ENCODE data around the gene C9orf72.
"Not testable (repeated sequence)": the region's sequence is repeated elsewhere in the genome, so short reads cannot be mapped to it uniquely, and the experiment has no call there.

Gene C9orf72, protein sequence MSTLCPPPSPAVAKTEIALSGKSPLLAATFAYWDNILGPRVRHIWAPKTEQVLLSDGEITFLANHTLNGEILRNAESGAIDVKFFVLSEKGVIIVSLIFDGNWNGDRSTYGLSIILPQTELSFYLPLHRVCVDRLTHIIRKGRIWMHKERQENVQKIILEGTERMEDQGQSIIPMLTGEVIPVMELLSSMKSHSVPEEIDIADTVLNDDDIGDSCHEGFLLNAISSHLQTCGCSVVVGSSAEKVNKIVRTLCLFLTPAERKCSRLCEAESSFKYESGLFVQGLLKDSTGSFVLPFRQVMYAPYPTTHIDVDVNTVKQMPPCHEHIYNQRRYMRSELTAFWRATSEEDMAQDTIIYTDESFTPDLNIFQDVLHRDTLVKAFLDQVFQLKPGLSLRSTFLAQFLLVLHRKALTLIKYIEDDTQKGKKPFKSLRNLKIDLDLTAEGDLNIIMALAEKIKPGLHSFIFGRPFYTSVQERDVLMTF

DNA sequence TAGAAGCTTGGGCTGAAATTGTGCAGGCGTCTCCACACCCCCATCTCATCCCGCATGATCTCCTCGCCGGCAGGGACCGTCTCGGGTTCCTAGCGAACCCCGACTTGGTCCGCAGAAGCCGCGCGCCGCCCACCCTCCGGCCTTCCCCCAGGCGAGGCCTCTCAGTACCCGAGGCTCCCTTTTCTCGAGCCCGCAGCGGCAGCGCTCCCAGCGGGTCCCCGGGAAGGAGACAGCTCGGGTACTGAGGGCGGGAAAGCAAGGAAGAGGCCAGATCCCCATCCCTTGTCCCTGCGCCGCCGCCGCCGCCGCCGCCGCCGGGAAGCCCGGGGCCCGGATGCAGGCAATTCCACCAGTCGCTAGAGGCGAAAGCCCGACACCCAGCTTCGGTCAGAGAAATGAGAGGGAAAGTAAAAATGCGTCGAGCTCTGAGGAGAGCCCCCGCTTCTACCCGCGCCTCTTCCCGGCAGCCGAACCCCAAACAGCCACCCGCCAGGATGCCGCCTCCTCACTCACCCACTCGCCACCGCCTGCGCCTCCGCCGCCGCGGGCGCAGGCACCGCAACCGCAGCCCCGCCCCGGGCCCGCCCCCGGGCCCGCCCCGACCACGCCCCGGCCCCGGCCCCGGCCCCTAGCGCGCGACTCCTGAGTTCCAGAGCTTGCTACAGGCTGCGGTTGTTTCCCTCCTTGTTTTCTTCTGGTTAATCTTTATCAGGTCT is at the start of gene C9orf72:
Gene C9orf72, minus strand, starts transcription at position 564 of the 716 bp plus-strand sequence. CDS start 6,361 bp downstream, outside the sequence.
- H3K4me3 Mint-ChIP-seq, result peak within 1 kb of the TSS; percentile 94
- ATAC-seq, result peak; percentile 93
- H3K4me1 Mint-ChIP-seq, result peaks cover 29% of the 10 kb centered on the region
- H3K9me3 Mint-ChIP-seq, result peaks cover 2% of the 10 kb centered on the region
- no peaks in the 10 kb centered on the region for H3K27me3 Mint-ChIP-seq
- H3K27ac Mint-ChIP-seq, result peak within 1 kb of the TSS; percentile 99
- H3K36me3 Mint-ChIP-seq, result peaks cover 2% of the 10 kb centered on the region

DNA sequence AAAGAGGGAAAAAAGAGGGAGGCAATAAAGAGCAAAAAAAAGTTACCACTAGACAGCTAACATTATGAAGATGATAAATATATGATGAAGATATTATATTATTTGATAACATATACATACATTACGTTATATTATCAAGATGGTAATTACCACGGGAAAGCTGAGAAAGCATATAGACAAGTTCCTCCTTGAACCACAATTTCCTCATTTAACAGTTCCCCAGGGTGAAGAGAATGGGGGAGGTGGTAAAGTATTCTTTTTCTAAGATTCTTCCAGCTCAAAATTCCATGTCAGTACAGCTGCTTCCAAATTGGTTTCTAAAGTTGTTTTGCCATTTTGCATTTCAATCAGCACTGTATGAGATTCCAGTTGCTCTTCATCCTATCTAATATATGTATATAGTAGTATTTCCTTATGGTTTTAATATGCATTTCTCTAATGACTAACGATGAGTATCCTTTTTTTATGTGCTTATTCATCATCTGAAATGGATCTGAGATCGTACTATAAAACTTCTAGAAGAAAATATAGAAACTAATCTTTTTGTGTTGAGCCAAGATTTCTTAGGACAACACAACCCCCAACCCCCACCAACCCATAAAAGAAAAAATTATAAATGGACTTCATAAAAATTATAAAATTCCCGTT is 49.5 kb upstream of the C9orf72 start:
- no peaks in the 10 kb centered on the region for H3K36me3 Mint-ChIP-seq
- no peak for ATAC-seq
- no peak overlapping the region for H3K27ac Mint-ChIP-seq
- peaks cover 7% of the 10 kb centered on the region for H3K4me1 Mint-ChIP-seq
- peaks cover 25% of the 10 kb centered on the region for H3K27me3 Mint-ChIP-seq
- no peak overlapping the region for H3K4me3 Mint-ChIP-seq
- no peaks in the 10 kb centered on the region for H3K9me3 Mint-ChIP-seq

DNA sequence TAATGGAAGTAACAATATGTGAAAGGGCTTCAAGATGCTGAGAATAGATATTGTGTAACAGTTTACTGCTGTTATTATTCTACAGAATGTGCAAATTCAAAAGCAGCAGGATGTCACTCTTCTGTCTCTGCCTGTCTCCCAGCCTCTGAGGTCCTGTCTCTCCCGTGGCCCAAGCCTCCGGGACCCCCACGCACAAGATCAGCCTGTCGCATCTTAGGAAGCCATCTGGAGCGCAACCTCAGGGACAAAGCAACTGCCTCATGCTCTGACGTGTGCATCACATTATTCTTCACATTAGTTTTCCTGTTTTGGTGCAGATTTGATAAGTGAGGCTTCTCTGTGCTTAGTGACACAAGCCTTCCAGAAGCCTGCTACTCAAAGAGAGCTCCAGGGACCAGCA is 46.5 kb upstream of the C9orf72 start:
- H3K27me3 Mint-ChIP-seq, result peaks cover 24% of the 10 kb centered on the region
- H3K4me3 Mint-ChIP-seq, result no peak overlapping the region
- no peak overlapping the region for H3K27ac Mint-ChIP-seq
- H3K4me1 Mint-ChIP-seq, result peaks cover 7% of the 10 kb centered on the region
- no peaks in the 10 kb centered on the region for H3K36me3 Mint-ChIP-seq
- H3K9me3 Mint-ChIP-seq, result no peaks in the 10 kb centered on the region
- no peak for ATAC-seq

DNA sequence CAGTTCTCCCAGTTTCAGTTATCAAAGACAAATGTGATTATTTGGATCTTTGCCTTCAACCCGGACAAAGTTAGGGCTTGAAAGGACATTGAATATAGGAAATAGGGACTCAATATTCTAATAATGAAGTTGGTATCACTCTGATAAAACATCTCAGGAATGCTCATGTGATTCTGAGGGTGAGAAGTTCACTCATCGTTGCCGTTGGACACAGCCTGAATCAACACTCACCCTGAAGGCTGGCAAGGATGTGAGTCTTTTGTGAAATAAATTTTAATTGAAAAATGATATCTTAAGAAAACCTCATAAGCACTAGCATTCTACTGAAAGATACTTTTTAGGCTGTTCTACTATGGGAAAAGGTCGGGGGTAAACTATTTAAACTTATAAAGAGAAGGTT is 44.8 kb upstream of the C9orf72 start:
- H3K36me3 Mint-ChIP-seq, result no peaks in the 10 kb centered on the region
- no peaks in the 10 kb centered on the region for H3K9me3 Mint-ChIP-seq
- H3K27me3 Mint-ChIP-seq, result peaks cover 32% of the 10 kb centered on the region
- no peak overlapping the region for H3K4me3 Mint-ChIP-seq
- peaks cover 7% of the 10 kb centered on the region for H3K4me1 Mint-ChIP-seq
- no peak overlapping the region for H3K27ac Mint-ChIP-seq
- ATAC-seq, result no peak

DNA sequence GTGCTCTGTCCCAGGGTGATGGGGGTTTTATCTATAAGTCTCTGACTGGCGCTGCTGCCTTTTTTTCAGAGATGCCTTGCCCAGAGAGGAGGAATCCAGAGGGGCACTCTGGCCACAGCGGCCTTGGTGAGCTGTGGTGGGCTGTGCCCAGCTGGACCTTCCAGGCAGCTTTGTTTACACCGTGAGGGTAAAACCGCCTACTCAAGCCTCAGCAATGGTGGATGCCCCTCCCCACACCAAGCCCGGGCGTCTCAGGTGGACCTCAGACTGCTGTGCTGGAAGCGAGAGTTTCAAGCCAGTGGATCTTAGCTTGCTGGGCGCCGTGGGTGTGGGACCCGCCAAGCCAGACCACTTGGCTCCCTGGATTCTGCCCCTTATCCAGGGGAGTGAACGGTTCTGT is 41.3 kb upstream of the C9orf72 start:
- H3K36me3 Mint-ChIP-seq, result no peaks in the 10 kb centered on the region
- no peaks in the 10 kb centered on the region for H3K9me3 Mint-ChIP-seq
- H3K4me1 Mint-ChIP-seq, result no peaks in the 10 kb centered on the region
- H3K27me3 Mint-ChIP-seq, result peaks cover 62% of the 10 kb centered on the region
- H3K4me3 Mint-ChIP-seq, result no peak overlapping the region
- no peak for ATAC-seq
- H3K27ac Mint-ChIP-seq, result no peak overlapping the region

DNA sequence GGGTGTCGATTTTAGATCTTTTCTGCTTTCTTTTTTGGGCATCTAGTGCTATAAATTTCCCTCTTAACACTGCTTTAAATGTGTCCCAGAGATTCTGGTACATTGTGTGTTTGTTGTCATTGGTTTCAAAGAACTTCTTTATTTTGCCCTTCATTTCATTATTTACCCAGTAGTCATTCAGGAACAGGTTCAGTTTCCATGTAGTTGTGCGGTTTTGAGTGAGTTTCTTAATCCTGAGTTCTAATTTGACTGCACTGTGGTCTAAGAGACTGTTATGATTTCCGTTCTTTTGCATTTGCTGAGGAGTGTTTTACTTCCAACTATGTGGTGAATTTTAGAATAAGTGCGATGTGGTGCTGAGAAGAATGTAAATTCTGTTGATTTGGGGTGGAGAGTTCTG is 38.8 kb upstream of the C9orf72 start:
- peaks cover 56% of the 10 kb centered on the region for H3K27me3 Mint-ChIP-seq
- H3K9me3 Mint-ChIP-seq, H3K4me3 Mint-ChIP-seq: not testable (repeated sequence)

DNA sequence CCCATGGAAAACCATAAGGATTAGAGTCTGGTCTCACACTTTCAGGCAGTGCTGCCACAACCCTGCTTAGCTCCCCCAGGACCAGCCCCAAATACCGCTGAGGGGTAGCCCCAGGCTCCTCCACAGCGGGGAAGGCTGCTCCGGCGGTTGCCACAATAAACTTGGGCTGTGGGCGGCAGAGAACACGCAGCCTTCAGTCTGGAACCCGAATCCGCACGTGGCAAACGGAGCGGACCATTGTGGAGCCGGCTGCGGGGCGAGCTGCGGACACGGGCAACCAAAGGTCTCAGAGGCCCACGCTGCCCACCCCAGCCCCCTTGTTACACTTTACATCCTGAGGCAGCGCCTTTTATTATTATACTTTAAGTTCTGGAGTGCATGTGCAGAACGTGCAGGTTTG is 37.3 kb upstream of the C9orf72 start:
- Mint-ChIP-seq H3K4me3 (no peak overlapping the region), H3K27me3 (peaks cover 55% of the 10 kb centered on the region), H3K27ac (no peak overlapping the region), H3K36me3 (no peaks in the 10 kb centered on the region), H3K4me1 (no peaks in the 10 kb centered on the region), H3K9me3 (no peaks in the 10 kb centered on the region)
- ATAC-seq, result no peak

More for the DNA sequence above, 38.8 kb upstream of the C9orf72 start:
- not testable (repeated sequence) for H3K27ac Mint-ChIP-seq, H3K4me1 Mint-ChIP-seq, ATAC-seq, H3K36me3 Mint-ChIP-seq

DNA sequence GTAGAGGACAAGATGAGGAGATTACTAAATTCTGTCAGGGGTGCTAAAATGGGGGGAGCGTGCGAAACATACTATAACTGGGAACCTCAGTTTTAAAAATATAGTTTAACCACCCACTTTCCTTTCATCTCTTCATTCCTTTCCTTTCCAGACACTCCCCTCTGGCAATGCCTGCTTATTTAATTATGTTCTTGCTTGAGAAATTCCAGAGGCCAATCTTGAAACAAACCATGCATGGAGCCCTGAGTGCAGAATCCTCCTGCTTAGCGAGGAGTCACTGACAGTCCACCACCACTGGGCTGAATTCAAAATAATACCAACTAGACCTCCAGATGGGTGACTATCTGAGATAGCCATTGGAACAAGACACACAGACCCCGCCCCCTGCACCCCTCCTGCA is 29.7 kb upstream of the C9orf72 start:
- Mint-ChIP-seq H3K9me3 (peaks cover 3% of the 10 kb centered on the region), H3K27me3 (no peaks in the 10 kb centered on the region), H3K36me3 (no peaks in the 10 kb centered on the region), H3K27ac (no peak overlapping the region), H3K4me3 (no peak overlapping the region), H3K4me1 (peaks cover 13% of the 10 kb centered on the region)
- no peak for ATAC-seq

DNA sequence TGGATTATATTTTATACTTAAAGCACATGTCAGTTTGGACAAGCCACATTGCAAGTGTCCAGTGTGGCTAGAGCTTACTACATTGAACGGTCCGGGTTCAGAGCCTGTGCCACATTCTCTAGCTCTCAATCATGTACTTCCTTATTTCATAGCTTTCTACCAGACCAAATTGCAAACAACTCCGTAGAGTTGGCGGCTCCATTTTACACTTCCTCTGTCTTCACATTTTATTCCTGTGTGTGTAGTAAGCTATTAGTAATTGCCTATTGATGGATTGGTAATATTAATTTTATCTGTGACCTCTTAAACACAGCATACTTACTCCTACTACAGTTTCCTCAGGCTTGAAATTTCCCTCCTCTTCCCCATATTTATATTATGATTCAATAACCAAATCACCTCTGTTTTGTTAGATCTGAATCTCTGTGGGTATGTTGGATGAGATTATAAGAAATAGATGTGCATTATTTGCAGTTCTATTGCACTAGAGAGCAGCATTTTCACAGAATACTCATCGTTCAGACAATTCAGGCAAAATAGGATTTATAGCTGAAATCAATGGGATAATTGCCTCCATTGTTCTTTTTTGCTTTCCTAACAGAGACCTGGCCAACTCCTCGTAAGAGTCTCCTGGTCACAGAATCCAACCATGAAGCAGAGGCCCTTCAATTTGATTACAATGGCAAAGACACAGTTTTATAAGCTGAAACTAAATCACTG is 29.0 kb upstream of the C9orf72 start:
- no peaks in the 10 kb centered on the region for H3K36me3 Mint-ChIP-seq
- H3K27ac Mint-ChIP-seq, result no peak overlapping the region
- no peak for ATAC-seq
- H3K9me3 Mint-ChIP-seq, result peaks cover 3% of the 10 kb centered on the region
- H3K27me3 Mint-ChIP-seq, result no peaks in the 10 kb centered on the region
- H3K4me3 Mint-ChIP-seq, result no peak overlapping the region
- peaks cover 13% of the 10 kb centered on the region for H3K4me1 Mint-ChIP-seq

DNA sequence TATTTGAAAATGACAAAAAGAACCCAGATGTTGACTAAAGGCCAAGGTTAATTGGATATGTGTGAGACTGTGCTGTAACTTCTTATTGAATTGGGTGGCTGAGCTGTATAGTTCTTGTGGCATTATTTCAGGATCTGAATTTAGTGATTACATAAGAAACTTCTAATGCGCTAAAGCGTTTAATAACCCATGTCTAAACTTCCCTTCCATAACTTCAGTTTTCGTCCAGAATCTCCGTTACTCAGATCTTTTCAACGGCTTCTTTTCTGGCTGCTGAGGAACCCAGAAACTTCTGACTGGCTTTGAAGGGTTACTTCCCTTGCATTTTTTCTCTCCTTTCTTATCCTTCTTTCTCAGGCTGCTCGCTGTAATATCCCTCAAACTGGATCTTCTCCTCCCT is 28.1 kb upstream of the C9orf72 start:
- Mint-ChIP-seq H3K4me1 (peaks cover 13% of the 10 kb centered on the region), H3K27ac (no peak overlapping the region), H3K9me3 (peaks cover 3% of the 10 kb centered on the region), H3K36me3 (no peaks in the 10 kb centered on the region), H3K27me3 (no peaks in the 10 kb centered on the region), H3K4me3 (no peak overlapping the region)
- no peak for ATAC-seq

DNA sequence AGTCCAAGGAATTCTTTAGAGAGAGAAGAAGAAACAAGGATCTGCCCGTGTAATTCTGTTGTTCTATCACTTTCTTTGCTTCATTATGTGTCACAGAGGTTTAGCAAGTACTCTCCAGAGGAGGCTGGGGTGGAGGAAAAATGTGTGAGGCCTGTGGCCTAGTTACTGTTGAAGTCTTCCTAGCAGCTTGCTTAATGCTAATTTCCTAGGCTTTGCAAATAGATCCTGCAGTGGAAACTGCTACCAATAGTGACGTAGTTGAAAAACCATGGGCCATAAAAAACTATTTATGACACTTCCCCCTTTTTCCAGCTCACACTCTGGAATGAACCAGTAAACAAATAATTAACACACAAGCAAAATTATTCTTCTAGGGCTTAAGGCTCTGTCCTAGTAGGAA is 27.0 kb upstream of the C9orf72 start:
- H3K4me1 Mint-ChIP-seq, result peaks cover 13% of the 10 kb centered on the region
- peaks cover 3% of the 10 kb centered on the region for H3K9me3 Mint-ChIP-seq
- H3K36me3 Mint-ChIP-seq, result no peaks in the 10 kb centered on the region
- ATAC-seq, result no peak
- no peak overlapping the region for H3K27ac Mint-ChIP-seq
- no peak overlapping the region for H3K4me3 Mint-ChIP-seq
- no peaks in the 10 kb centered on the region for H3K27me3 Mint-ChIP-seq

DNA sequence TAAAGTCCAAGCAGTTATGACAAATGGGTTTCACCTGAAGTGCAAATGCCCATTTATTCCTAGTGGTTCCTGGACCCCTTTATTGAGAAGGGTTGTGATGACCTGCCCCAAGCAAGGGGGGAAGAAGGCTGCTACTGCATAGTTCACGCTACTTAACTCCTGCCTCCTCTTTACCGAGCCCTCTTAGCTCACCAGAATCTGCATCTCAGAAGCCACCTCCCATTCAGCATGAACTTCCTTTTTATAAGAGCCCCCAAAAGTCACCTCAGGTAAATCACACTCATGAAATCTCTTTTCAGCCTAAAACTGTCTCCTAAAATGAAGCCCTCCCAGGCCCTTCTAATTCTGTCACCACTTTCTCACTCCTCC is 26.6 kb upstream of the C9orf72 start:
- ATAC-seq, result no peak
- Mint-ChIP-seq H3K9me3 (peaks cover 3% of the 10 kb centered on the region), H3K36me3 (no peaks in the 10 kb centered on the region), H3K4me3 (no peak overlapping the region), H3K27me3 (no peaks in the 10 kb centered on the region), H3K4me1 (peaks cover 13% of the 10 kb centered on the region), H3K27ac (no peak overlapping the region)

DNA sequence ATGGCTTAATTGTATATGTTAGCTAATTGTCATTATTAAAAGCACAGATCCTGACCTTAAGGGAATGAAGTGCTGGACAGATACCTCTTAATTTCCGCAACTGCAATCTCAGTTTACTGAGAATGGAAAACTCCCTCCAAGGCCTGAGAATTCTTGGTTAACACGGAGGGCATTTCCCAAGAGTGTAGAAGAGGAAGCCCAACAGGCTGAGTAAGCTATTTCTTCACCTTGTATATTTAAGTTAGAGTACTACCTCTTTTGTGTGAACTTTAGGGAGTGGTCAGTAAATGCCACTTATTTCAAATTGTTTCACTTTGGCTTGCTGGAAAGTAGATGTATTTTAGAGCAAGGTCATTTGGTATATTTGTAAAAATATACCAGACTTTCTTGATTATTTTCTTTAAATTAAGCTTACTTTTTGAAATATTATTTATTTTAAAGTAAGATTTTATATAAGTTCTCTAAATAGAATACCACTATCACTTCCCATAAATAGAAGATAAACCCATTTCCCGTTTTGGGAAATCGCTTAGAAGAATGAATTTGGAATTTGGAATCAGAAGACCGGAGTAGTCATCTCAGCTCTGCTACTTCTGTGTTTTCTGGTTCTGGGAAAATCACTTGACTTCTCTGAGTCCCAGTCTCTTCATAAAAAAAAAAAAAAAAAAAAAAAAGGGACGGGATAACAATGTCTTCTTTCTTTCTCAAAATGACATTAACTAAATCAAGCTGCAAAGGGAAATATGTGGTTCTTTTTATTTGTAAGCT is 26.0 kb upstream of the C9orf72 start:
- Mint-ChIP-seq H3K4me3 (no peak overlapping the region), H3K27ac (no peak overlapping the region), H3K27me3 (no peaks in the 10 kb centered on the region), H3K4me1 (peaks cover 13% of the 10 kb centered on the region), H3K36me3 (no peaks in the 10 kb centered on the region), H3K9me3 (peaks cover 3% of the 10 kb centered on the region)
- no peak for ATAC-seq

DNA sequence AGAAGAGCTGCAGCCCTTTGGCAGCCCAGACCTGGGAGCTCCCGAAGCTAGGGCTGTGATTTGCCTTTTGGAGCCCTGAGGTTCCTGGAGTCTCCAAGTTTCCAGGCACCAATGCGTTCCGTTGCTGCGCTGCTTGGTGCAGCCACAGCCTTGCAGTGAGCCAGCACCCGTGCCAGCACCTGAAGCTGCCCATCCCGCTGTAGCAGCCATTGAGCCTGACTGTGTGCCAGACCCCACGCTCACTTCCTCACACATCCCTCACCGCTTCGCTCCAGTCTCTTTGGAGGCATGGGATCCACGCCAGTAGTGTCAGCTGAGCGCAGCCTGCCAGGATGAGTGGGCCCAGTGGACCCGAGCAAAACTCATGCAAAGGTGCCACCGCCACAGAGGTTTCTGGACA is 22.5 kb upstream of the C9orf72 start:
- Mint-ChIP-seq H3K27ac (no peak overlapping the region), H3K4me1 (peaks cover 6% of the 10 kb centered on the region), H3K9me3 (no peaks in the 10 kb centered on the region), H3K36me3 (no peaks in the 10 kb centered on the region), H3K27me3 (no peaks in the 10 kb centered on the region), H3K4me3 (no peak overlapping the region)
- peak; percentile 62 for ATAC-seq
